Measurements from ENCODE around the gene RAD1.

DNA sequence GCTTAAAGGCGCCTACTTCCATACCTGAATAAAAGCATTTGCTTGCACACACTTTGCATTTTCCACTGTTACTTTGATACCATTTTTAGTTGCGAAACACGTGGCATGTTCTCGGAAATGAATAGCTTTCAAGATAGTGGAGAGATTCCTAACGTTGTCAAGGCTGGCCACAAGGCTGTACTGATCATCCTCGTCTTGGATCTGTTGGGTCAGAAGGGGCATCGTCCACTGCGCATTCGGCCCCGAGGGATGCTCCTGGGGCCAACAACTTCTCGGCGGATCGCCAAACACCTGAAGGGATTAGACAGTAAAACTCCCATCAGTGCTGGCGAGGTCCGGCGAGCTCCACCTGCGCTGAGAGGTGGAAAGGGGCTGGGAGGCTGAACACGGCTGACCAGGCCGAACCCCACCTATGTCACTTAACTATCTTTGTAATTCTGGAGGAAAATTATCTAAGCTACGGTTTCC lies 599 bp downstream of the RAD1 start:
- TF ChIP-seq, protein P1, sequence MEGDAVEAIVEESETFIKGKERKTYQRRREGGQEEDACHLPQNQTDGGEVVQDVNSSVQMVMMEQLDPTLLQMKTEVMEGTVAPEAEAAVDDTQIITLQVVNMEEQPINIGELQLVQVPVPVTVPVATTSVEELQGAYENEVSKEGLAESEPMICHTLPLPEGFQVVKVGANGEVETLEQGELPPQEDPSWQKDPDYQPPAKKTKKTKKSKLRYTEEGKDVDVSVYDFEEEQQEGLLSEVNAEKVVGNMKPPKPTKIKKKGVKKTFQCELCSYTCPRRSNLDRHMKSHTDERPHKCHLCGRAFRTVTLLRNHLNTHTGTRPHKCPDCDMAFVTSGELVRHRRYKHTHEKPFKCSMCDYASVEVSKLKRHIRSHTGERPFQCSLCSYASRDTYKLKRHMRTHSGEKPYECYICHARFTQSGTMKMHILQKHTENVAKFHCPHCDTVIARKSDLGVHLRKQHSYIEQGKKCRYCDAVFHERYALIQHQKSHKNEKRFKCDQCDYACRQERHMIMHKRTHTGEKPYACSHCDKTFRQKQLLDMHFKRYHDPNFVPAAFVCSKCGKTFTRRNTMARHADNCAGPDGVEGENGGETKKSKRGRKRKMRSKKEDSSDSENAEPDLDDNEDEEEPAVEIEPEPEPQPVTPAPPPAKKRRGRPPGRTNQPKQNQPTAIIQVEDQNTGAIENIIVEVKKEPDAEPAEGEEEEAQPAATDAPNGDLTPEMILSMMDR (IDR thresholded peaks at IDR 0.05; ENCODE audit: low read length): no peak
- no peak for TF ChIP-seq EZH2 (IDR thresholded peaks at IDR 0.05; ENCODE audit: borderline replicate concordance, low read length)

Measured in OCI-LY1 (cell line).